ENCODE measurements around the gene PROC. TPM values are rescaled to one million over a fixed set of nuclear protein-coding genes. Genes with fewer than 3 reads are reported as not detected.

The PROC gene
- total and polyA plus RNA-seq, 2 donors: 0.43 to 0.74 TPM

DNA sequence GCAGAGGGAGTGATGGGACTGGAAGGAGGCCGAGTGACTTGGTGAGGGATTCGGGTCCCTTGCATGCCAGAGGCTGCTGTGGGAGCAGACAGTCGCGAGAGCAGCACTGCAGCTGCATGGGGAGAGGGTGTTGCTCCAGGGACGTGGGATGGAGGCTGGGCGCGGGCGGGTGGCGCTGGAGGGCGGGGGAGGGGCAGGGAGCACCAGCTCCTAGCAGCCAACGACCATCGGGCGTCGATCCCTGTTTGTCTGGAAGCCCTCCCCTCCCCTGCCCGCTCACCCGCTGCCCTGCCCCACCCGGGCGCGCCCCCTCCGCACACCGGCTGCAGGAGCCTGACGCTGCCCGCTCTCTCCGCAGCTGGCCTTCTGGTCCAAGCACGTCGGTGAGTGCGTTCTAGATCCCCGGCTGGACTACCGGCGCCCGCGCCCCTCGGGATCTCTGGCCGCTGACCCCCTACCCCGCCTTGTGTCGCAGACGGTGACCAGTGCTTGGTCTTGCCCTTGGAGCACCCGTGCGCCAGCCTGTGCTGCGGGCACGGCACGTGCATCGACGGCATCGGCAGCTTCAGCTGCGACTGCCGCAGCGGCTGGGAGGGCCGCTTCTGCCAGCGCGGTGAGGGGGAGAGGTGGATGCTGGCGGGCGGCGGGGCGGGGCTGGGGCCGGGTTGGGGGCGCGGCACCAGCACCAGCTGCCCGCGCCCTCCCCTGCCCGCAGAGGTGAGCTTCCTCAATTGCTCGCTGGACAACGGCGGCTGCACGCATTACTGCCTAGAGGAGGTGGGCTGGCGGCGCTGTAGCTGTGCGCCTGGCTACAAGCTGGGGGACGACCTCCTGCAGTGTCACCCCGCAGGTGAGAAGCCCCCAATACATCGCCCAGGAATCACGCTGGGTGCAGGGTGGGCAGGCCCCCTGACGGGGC, 4.6 kb downstream of the PROC start:
- Histone ChIP-seq H3K27ac (ENCODE audit: low read depth) (no peak overlapping the region), H3K4me3 (ENCODE audit: low read depth, low read length) (peak overlapping the region; percentile 21), H3K4me1 (ENCODE audit: insufficient read depth) (no peaks in the 10 kb centered on the region), H3K36me3 (ENCODE audit: insufficient read depth) (no peaks in the 10 kb centered on the region)
- WGBS: 3% methylated on average over 73 of the region's 73 CpGs
- DNase-seq (ENCODE audit: extremely low spot score): no peak

DNA sequence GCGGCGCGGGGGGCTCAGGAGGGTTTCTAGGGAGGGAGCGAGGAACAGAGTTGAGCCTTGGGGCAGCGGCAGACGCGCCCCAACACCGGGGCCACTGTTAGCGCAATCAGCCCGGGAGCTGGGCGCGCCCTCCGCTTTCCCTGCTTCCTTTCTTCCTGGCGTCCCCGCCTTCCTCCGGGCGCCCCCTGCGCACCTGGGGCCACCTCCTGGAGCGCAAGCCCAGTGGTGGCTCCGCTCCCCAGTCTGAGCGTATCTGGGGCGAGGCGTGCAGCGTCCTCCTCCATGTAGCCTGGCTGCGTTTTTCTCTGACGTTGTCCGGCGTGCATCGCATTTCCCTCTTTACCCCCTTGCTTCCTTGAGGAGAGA, 5.2 kb downstream of the PROC start:
- Histone ChIP-seq H3K27ac (ENCODE audit: low read depth) (no peak overlapping the region), H3K4me3 (ENCODE audit: low read depth, low read length) (peak overlapping the region; percentile 21), H3K4me1 (ENCODE audit: insufficient read depth) (no peaks in the 10 kb centered on the region), H3K36me3 (ENCODE audit: insufficient read depth) (no peaks in the 10 kb centered on the region)
- no peak for DNase-seq (ENCODE audit: extremely low spot score)
- WGBS: 2% methylated on average over 29 of the region's 29 CpGs

DNA sequence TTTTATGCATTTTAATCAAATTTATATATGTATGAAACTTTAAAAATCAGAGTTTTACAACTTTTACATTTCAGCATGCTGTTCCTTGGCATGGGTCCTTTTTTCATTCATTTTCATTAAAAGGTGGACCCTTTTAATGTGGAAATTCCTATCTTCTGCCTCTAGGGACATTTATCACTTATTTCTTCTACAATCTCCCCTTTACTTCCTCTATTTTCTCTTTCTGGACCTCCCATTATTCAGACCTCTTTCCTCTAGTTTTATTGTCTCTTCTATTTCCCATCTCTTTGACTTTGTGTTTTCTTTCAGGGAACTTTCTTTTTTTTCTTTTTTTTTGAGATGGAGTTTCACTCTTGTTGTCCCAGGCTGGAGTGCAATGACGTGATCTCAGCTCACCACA, 5.7 kb downstream of the PROC start:
- no peak overlapping the region for H3K27ac ChIP-seq (ENCODE audit: low read depth)
- H3K4me3 ChIP-seq (ENCODE audit: low read depth, low read length): no peak overlapping the region
- WGBS: 75% methylated on average over 1 of the region's 1 CpG
- no peaks in the 10 kb centered on the region for H3K36me3 ChIP-seq (ENCODE audit: insufficient read depth)
- H3K4me1 ChIP-seq (ENCODE audit: insufficient read depth): no peaks in the 10 kb centered on the region
- DNase-seq (ENCODE audit: extremely low spot score): no peak

DNA sequence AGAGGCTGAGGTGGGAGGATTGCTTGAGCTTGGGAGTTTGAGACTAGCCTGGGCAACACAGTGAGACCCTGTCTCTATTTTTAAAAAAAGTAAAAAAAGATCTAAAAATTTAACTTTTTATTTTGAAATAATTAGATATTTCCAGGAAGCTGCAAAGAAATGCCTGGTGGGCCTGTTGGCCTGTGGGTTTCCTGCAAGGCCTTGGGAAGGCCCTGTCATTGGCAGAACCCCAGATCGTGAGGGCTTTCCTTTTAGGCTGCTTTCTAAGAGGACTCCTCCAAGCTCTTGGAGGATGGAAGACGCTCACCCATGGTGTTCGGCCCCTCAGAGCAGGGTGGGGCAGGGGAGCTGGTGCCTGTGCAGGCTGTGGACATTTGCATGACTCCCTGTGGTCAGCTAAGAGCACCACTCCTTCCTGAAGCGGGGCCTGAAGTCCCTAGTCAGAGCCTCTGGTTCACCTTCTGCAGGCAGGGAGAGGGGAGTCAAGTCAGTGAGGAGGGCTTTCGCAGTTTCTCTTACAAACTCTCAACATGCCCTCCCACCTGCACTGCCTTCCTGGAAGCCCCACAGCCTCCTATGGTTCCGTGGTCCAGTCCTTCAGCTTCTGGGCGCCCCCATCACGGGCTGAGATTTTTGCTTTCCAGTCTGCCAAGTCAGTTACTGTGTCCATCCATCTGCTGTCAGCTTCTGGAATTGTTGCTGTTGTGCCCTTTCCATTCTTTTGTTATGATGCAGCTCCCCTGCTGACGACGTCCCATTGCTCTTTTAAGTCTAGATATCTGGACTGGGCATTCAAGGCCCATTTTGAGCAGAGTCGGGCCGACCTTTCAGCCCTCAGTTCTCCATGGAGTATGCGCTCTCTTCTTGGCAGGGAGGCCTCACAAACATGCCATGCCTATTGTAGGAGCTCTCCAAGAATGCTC, 6.6 kb downstream of the PROC start:
- DNase-seq (ENCODE audit: extremely low spot score): no peak
- H3K27ac ChIP-seq (ENCODE audit: low read depth): no peak overlapping the region
- no peaks in the 10 kb centered on the region for H3K4me1 ChIP-seq (ENCODE audit: insufficient read depth)
- no peaks in the 10 kb centered on the region for H3K36me3 ChIP-seq (ENCODE audit: insufficient read depth)
- H3K4me3 ChIP-seq (ENCODE audit: low read depth, low read length): no peak overlapping the region
- WGBS: 92% methylated on average over 13 of the region's 13 CpGs

DNA sequence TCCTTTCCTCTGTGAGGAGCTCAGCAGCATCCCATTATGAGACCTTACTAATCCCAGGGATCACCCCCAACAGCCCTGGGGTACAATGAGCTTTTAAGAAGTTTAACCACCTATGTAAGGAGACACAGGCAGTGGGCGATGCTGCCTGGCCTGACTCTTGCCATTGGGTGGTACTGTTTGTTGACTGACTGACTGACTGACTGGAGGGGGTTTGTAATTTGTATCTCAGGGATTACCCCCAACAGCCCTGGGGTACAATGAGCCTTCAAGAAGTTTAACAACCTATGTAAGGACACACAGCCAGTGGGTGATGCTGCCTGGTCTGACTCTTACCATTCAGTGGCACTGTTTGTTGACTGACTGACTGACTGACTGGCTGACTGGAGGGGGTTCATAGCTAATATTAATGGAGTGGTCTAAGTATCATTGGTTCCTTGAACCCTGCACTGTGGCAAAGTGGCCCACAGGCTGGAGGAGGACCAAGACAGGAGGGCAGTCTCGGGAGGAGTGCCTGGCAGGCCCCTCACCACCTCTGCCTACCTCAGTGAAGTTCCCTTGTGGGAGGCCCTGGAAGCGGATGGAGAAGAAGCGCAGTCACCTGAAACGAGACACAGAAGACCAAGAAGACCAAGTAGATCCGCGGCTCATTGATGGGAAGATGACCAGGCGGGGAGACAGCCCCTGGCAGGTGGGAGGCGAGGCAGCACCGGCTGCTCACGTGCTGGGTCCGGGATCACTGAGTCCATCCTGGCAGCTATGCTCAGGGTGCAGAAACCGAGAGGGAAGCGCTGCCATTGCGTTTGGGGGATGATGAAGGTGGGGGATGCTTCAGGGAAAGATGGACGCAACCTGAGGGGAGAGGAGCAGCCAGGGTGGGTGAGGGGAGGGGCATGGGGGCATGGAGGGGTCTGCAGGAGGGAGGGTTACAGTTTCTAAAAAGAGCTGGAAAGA, 7.6 kb downstream of the PROC start:
- Histone ChIP-seq H3K27ac (ENCODE audit: low read depth) (no peak overlapping the region), H3K4me1 (ENCODE audit: insufficient read depth) (no peaks in the 10 kb centered on the region), H3K36me3 (ENCODE audit: insufficient read depth) (no peaks in the 10 kb centered on the region), H3K4me3 (ENCODE audit: low read depth, low read length) (no peak overlapping the region)
- WGBS: 92% methylated on average over 16 of the region's 16 CpGs
- DNase-seq (ENCODE audit: extremely low spot score): no peak

DNA sequence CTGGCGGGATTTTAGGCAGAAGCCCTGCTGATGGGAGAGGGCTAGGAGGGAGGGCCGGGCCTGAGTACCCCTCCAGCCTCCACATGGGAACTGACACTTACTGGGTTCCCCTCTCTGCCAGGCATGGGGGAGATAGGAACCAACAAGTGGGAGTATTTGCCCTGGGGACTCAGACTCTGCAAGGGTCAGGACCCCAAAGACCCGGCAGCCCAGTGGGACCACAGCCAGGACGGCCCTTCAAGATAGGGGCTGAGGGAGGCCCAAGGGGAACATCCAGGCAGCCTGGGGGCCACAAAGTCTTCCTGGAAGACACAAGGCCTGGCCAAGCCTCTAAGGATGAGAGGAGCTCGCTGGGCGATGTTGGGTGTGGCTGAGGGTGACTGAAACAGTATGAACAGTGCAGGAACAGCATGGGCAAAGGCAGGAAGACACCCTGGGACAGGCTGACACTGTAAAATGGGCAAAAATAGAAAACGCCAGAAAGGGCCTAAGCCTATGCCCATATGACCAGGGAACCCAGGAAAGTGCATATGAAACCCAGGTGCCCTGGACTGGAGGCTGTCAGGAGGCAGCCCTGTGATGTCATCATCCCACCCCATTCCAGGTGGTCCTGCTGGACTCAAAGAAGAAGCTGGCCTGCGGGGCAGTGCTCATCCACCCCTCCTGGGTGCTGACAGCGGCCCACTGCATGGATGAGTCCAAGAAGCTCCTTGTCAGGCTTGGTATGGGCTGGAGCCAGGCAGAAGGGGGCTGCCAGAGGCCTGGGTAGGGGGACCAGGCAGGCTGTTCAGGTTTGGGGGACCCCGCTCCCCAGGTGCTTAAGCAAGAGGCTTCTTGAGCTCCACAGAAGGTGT, 8.5 kb downstream of the PROC start:
- H3K4me1 ChIP-seq (ENCODE audit: insufficient read depth): no peaks in the 10 kb centered on the region
- H3K27ac ChIP-seq (ENCODE audit: low read depth): no peak overlapping the region
- no peak for DNase-seq (ENCODE audit: extremely low spot score)
- WGBS: 92% methylated on average over 10 of the region's 10 CpGs
- H3K36me3 ChIP-seq (ENCODE audit: insufficient read depth): no peaks in the 10 kb centered on the region
- H3K4me3 ChIP-seq (ENCODE audit: low read depth, low read length): no peak overlapping the region

DNA sequence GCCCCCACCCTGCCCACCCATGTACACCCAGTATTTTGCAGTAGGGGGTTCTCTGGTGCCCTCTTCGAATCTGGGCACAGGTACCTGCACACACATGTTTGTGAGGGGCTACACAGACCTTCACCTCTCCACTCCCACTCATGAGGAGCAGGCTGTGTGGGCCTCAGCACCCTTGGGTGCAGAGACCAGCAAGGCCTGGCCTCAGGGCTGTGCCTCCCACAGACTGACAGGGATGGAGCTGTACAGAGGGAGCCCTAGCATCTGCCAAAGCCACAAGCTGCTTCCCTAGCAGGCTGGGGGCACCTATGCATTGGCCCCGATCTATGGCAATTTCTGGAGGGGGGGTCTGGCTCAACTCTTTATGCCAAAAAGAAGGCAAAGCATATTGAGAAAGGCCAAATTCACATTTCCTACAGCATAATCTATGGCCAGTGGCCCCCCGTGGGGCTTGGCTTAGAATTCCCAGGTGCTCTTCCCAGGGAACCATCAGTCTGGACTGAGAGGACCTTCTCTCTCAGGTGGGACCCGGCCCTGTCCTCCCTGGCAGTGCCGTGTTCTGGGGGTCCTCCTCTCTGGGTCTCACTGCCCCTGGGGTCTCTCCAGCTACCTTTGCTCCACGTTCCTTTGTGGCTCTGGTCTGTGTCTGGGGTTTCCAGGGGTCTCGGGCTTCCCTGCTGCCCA, 9.3 kb downstream of the PROC start:
- no peak for DNase-seq (ENCODE audit: extremely low spot score)
- 90% methylated on average over 7 of the region's 7 CpGs for WGBS

DNA sequence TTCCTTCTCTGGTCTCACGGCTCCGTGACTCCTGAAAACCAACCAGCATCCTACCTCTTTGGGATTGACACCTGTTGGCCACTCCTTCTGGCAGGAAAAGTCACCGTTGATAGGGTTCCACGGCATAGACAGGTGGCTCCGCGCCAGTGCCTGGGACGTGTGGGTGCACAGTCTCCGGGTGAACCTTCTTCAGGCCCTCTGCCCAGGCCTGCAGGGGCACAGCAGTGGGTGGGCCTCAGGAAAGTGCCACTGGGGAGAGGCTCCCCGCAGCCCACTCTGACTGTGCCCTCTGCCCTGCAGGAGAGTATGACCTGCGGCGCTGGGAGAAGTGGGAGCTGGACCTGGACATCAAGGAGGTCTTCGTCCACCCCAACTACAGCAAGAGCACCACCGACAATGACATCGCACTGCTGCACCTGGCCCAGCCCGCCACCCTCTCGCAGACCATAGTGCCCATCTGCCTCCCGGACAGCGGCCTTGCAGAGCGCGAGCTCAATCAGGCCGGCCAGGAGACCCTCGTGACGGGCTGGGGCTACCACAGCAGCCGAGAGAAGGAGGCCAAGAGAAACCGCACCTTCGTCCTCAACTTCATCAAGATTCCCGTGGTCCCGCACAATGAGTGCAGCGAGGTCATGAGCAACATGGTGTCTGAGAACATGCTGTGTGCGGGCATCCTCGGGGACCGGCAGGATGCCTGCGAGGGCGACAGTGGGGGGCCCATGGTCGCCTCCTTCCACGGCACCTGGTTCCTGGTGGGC, 10.0 kb downstream of the PROC start:
- 95% methylated on average over 36 of the region's 36 CpGs for WGBS
- Histone ChIP-seq H3K36me3 (ENCODE audit: insufficient read depth) (no peaks in the 10 kb centered on the region), H3K4me1 (ENCODE audit: insufficient read depth) (no peaks in the 10 kb centered on the region), H3K4me3 (ENCODE audit: low read depth, low read length) (no peak overlapping the region), H3K27ac (ENCODE audit: low read depth) (no peak overlapping the region)
- no peak for DNase-seq (ENCODE audit: extremely low spot score)

More for the DNA sequence above, 9.3 kb downstream of the PROC start:
- no peak overlapping the region for H3K4me3 ChIP-seq (ENCODE audit: low read depth, low read length)
- no peaks in the 10 kb centered on the region for H3K36me3 ChIP-seq (ENCODE audit: insufficient read depth)
- no peak overlapping the region for H3K27ac ChIP-seq (ENCODE audit: low read depth)
- no peaks in the 10 kb centered on the region for H3K4me1 ChIP-seq (ENCODE audit: insufficient read depth)

DNA sequence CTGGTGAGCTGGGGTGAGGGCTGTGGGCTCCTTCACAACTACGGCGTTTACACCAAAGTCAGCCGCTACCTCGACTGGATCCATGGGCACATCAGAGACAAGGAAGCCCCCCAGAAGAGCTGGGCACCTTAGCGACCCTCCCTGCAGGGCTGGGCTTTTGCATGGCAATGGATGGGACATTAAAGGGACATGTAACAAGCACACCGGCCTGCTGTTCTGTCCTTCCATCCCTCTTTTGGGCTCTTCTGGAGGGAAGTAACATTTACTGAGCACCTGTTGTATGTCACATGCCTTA, 10.5 kb downstream of the PROC start:
- Histone ChIP-seq H3K27ac (ENCODE audit: low read depth) (no peak overlapping the region), H3K4me1 (ENCODE audit: insufficient read depth) (no peaks in the 10 kb centered on the region), H3K4me3 (ENCODE audit: low read depth, low read length) (no peak overlapping the region), H3K36me3 (ENCODE audit: insufficient read depth) (no peaks in the 10 kb centered on the region)
- no peak for DNase-seq (ENCODE audit: extremely low spot score)
- 89% methylated on average over 6 of the region's 6 CpGs for whole genome bisulfite sequencing

DNA sequence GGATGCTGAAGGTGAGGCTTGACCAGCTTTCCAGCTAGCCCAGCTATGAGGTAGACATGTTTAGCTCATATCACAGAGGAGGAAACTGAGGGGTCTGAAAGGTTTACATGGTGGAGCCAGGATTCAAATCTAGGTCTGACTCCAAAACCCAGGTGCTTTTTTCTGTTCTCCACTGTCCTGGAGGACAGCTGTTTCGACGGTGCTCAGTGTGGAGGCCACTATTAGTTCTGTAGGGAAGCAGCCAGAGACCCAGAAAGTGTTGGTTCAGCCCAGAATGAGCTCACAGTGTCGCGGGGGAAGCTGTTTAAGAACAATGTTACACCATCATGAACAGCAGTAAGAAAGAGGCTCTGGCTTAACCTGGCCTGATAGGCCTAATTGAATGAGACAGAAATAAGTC, 11.1 kb downstream of the PROC start:
- no peak overlapping the region for H3K27ac ChIP-seq (ENCODE audit: low read depth)
- DNase-seq (ENCODE audit: extremely low spot score): no peak
- H3K36me3 ChIP-seq (ENCODE audit: insufficient read depth): no peaks in the 10 kb centered on the region
- H3K4me1 ChIP-seq (ENCODE audit: insufficient read depth): no peaks in the 10 kb centered on the region
- no peak overlapping the region for H3K4me3 ChIP-seq (ENCODE audit: low read depth, low read length)
- 92% methylated on average over 4 of the region's 4 CpGs for WGBS

DNA sequence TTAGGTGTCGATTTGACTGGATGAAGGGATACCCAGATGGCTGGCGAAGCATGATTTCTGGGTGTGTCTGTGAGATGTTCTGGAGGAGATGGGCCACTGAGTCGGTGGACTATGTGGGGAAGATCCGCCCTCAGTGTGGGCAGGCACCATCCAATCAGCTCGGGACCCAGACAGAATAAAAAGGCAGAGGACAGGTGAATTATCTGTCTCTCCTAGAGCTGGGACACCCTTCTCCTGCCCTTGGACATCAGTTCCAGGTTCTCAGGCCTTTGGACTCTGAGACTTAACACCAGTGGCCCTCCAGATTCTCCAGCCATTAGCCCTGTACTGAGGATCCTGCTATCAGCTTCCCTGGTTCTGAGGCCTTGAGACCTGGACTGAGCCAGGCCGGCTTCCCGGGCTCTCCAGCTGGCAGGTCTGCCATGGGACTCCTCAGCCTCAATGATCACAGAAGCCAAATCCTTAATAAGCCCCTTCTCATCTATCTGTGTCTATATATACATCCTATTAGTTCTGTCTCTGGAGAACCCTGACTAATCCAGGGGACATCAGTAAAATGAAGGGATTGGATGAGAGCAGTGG, 11.7 kb downstream of the PROC start:
- no peak overlapping the region for H3K27ac ChIP-seq (ENCODE audit: low read depth)
- 82% methylated on average over 7 of the region's 7 CpGs for WGBS

More for the DNA sequence above, 11.7 kb downstream of the PROC start:
- Histone ChIP-seq H3K4me1 (ENCODE audit: insufficient read depth) (no peaks in the 10 kb centered on the region), H3K4me3 (ENCODE audit: low read depth, low read length) (no peak overlapping the region), H3K36me3 (ENCODE audit: insufficient read depth) (no peaks in the 10 kb centered on the region)
- DNase-seq (ENCODE audit: extremely low spot score): no peak

Data from urinary bladder (tissue), 4 donors.